HL-60 (cell line): ENCODE data around the gene TRMT61A.

Source experiments
- POLR2AphosphoS5 ChIP-seq: IDR thresholded peaks from 2 replicates; pipeline ENCODE4 v1.6.1; 2012; ENCODE audit warnings: low read depth
- SPI1 ChIP-seq: IDR thresholded peaks from 2 replicates; pipeline ENCODE4 v1.6.1; 2012; ENCODE audit warnings: low read depth, mild to moderate bottlenecking, borderline replicate concordance
- TF ChIP-seq, protein P1 (sequence below): IDR thresholded peaks from one replicate; pipeline ENCODE4 v1.5.1; 2011; ENCODE audit warnings: low read length, control low read depth, inconsistent platforms; ENCODE audit not compliant: insufficient read depth
- TF ChIP-seq, protein P2 (sequence below): IDR thresholded peaks from 2 replicates; pipeline ENCODE4 v1.6.1; 2012; ENCODE audit warnings: low read depth; ENCODE audit not compliant: insufficient replicate concordance

DNA sequence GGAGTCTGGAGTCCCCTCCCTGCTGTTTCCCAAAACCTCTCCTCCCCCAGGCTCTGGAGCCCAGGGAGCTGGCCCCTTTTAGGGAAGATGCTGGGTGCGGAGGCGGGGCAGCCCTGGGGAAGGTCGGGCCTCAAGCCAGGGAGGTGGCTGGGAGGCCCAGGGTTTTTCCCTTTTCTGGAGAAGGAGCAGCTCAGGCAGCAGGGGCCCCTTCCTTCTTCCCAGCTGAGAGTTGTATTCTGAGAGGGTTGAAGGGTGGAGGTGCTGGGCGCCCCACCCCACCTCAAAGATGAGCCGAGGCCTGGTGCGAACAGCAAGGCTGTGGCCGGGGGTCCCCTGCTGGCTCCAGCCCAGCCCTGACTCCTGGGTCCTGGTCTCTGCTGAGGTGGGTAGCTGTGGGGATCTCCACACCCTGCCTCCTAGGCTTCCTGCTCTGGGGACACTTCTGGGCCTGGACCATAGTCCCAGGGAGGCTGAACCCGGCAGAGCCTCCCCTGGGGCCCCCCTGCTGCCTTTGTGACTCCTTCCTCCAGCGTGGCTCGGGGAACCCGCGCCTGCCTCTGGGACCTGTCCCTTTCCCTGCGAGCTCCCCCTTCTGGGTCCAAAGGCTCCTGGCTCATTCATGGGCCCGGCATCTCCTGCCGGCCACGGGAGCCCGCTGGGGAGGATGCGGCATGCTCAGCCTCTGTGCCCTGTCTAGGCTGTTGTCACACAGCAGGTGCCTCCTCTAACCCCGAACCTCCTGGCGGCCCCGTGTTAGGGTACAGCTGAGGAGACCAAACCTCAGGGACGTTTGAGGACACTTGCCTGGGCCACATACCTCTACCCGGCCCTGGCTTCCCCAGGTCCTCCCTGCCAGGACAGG lies 4.4 kb downstream of the TRMT61A start:
- TF ChIP-seq, protein P1, sequence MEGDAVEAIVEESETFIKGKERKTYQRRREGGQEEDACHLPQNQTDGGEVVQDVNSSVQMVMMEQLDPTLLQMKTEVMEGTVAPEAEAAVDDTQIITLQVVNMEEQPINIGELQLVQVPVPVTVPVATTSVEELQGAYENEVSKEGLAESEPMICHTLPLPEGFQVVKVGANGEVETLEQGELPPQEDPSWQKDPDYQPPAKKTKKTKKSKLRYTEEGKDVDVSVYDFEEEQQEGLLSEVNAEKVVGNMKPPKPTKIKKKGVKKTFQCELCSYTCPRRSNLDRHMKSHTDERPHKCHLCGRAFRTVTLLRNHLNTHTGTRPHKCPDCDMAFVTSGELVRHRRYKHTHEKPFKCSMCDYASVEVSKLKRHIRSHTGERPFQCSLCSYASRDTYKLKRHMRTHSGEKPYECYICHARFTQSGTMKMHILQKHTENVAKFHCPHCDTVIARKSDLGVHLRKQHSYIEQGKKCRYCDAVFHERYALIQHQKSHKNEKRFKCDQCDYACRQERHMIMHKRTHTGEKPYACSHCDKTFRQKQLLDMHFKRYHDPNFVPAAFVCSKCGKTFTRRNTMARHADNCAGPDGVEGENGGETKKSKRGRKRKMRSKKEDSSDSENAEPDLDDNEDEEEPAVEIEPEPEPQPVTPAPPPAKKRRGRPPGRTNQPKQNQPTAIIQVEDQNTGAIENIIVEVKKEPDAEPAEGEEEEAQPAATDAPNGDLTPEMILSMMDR: no peak
- no peak for TF ChIP-seq SPI1
- TF ChIP-seq, protein P2, sequence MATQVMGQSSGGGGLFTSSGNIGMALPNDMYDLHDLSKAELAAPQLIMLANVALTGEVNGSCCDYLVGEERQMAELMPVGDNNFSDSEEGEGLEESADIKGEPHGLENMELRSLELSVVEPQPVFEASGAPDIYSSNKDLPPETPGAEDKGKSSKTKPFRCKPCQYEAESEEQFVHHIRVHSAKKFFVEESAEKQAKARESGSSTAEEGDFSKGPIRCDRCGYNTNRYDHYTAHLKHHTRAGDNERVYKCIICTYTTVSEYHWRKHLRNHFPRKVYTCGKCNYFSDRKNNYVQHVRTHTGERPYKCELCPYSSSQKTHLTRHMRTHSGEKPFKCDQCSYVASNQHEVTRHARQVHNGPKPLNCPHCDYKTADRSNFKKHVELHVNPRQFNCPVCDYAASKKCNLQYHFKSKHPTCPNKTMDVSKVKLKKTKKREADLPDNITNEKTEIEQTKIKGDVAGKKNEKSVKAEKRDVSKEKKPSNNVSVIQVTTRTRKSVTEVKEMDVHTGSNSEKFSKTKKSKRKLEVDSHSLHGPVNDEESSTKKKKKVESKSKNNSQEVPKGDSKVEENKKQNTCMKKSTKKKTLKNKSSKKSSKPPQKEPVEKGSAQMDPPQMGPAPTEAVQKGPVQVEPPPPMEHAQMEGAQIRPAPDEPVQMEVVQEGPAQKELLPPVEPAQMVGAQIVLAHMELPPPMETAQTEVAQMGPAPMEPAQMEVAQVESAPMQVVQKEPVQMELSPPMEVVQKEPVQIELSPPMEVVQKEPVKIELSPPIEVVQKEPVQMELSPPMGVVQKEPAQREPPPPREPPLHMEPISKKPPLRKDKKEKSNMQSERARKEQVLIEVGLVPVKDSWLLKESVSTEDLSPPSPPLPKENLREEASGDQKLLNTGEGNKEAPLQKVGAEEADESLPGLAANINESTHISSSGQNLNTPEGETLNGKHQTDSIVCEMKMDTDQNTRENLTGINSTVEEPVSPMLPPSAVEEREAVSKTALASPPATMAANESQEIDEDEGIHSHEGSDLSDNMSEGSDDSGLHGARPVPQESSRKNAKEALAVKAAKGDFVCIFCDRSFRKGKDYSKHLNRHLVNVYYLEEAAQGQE: no peak
- no peak for TF ChIP-seq POLR2AphosphoS5
